ENCODE results near the gene MYO1D. TPM values are rescaled to one million over a fixed set of nuclear protein-coding genes. Genes with fewer than 3 reads are reported as not detected.

Gene MYO1D
- total RNA-seq, 2 donors from 2014 or later = 14.7 to 22.6 TPM

GRCh38 chr17:32481193-32481592 lies 395.7 kb downstream of the MYO1D start:
- ATAC-seq (replicated peaks in 1 of 2) (no peak), DNase-seq (no peak)
- Mint-ChIP-seq H3K27me3 (ENCODE audit: low read depth) (no peaks in the 10 kb centered on the region), H3K27ac (peak overlapping the region; percentile 89), H3K4me1 (ENCODE audit: low read depth) (peaks cover 16% of the 10 kb centered on the region), H3K36me3 (ENCODE audit: insufficient read depth in 2 of 2) (peaks cover 7 to 17% of the 10 kb centered on the region in 2 donors), H3K4me3 (no peak overlapping the region), H3K9me3 (no peaks in the 10 kb centered on the region)

GRCh38 chr17:32479074-32479617 lies 397.8 kb downstream of the MYO1D start:
- no peak overlapping the region for H3K27ac Mint-ChIP-seq

GRCh38 chr17:32477220-32477619 lies 399.7 kb downstream of the MYO1D start:
- peak overlapping the region; percentile 69 for H3K27ac Mint-ChIP-seq
- no peak overlapping the region for H3K4me3 Mint-ChIP-seq

More at GRCh38 chr17:32479074-32479617, 397.8 kb downstream of the MYO1D start:
- H3K27me3 Mint-ChIP-seq (ENCODE audit: low read depth) = no peaks in the 10 kb centered on the region
- DNase-seq = no peak
- peaks cover 8% of the 10 kb centered on the region for H3K4me1 Mint-ChIP-seq (ENCODE audit: low read depth)
- no peak for ATAC-seq (replicated peaks in 1 of 2)
- H3K36me3 Mint-ChIP-seq (ENCODE audit: insufficient read depth in 2 of 2) = peaks cover 10 to 28% of the 10 kb centered on the region in 2 donors
- no peaks in the 10 kb centered on the region for H3K9me3 Mint-ChIP-seq
- no peak overlapping the region for H3K4me3 Mint-ChIP-seq

DNA sequence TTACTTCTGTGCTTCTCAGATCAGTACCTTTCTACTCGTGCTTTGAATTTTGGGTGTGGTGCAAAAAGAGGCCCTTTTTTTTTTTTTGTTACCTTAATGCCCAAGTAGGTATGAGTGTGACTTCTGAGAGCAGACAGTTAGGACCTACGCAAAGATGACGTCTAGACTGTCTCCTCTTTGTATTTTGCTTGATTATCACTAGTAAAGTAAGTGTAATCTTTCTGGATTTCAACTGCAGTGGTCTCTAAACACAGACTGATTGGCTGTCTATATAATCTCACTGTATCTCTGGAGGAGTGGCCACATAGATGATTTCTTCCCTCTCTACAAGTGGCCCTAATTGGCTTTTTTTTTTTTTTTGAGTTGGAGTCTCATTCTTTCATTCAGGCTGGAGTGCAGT lies 401.7 kb downstream of the MYO1D start:
- Mint-ChIP-seq H3K27me3 (ENCODE audit: low read depth) (no peaks in the 10 kb centered on the region), H3K36me3 (ENCODE audit: insufficient read depth in 2 of 2) (peaks cover 10 to 30% of the 10 kb centered on the region in 2 donors), H3K9me3 (no peaks in the 10 kb centered on the region), H3K4me3 (no peak overlapping the region), H3K27ac (no peak overlapping the region), H3K4me1 (ENCODE audit: low read depth) (no peaks in the 10 kb centered on the region)
- ATAC-seq (replicated peaks in 1 of 2) = no peak
- no peak for DNase-seq

More at GRCh38 chr17:32477220-32477619, 399.7 kb downstream of the MYO1D start:
- Mint-ChIP-seq H3K36me3 (ENCODE audit: insufficient read depth in 2 of 2) (peaks cover 11 to 32% of the 10 kb centered on the region in 2 donors), H3K27me3 (ENCODE audit: low read depth) (no peaks in the 10 kb centered on the region), H3K9me3 (no peaks in the 10 kb centered on the region), H3K4me1 (ENCODE audit: low read depth) (no peaks in the 10 kb centered on the region)
- ATAC-seq (replicated peaks in 1 of 2) (no peak), DNase-seq (no peak)

DNA sequence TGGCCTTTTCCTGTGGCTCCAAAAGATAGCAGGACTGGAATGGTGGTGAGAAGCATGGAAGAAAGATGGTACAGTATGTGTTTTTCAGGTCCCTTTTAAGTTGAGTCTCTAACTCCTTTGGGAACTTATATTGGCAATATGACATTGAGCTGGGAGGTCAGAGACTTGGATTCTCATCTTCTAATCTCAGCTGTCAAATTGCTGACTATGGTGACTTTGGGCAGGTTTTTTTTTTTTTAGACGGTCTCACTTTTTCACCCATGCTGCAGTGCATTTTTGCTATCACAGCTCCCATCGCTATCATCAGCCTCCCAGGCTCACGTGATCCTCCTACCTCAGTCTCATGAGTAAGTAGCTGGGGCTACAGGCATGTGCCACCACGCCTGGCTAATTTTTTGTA lies 405.3 kb downstream of the MYO1D start:
- ATAC-seq (replicated peaks in 1 of 2) = no peak
- peaks cover 18 to 45% of the 10 kb centered on the region in 2 donors for H3K36me3 Mint-ChIP-seq (ENCODE audit: insufficient read depth in 2 of 2)

GRCh38 chr17:32470405-32471167 lies 406.3 kb downstream of the MYO1D start:
- H3K27ac Mint-ChIP-seq = peak overlapping the region; percentile 44

More for the DNA sequence above, 405.3 kb downstream of the MYO1D start:
- H3K27ac Mint-ChIP-seq = peak overlapping the region; percentile 24
- no peaks in the 10 kb centered on the region for H3K27me3 Mint-ChIP-seq (ENCODE audit: low read depth)
- H3K9me3 Mint-ChIP-seq = no peaks in the 10 kb centered on the region
- no peak overlapping the region for H3K4me3 Mint-ChIP-seq
- DNase-seq = no peak
- H3K4me1 Mint-ChIP-seq (ENCODE audit: low read depth) = no peaks in the 10 kb centered on the region

DNA sequence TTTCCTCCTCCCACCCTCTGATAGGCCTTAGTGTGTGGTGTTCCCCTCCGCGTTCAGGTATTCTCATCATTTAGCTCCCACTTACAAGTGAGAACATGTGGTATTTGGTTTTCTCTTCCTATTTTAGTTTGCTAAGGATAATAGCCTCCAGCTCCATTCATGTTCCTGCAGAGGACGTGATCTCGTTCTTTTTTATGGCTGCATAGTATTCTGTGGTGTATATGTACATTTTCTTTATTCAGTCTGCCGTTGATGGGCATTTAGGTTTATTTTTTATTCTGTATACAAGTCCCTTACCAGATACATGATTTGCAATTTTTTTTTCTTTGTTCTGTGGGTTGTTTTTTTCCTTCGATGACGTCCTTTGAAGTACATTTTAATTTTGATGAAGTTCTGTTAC lies 409.0 kb downstream of the MYO1D start:
- Mint-ChIP-seq H3K36me3 (ENCODE audit: insufficient read depth in 2 of 2) (peaks cover 15 to 45% of the 10 kb centered on the region in 2 donors), H3K4me3 (no peak overlapping the region), H3K9me3 (no peaks in the 10 kb centered on the region), H3K27me3 (ENCODE audit: low read depth) (no peaks in the 10 kb centered on the region), H3K4me1 (ENCODE audit: low read depth) (no peaks in the 10 kb centered on the region), H3K27ac (peak overlapping the region; percentile 75)
- no peak for ATAC-seq (replicated peaks in 1 of 2)
- no peak for DNase-seq

More at GRCh38 chr17:32470405-32471167, 406.3 kb downstream of the MYO1D start:
- Mint-ChIP-seq H3K4me3 (no peak overlapping the region), H3K36me3 (ENCODE audit: insufficient read depth in 2 of 2) (peaks cover 16 to 48% of the 10 kb centered on the region in 2 donors), H3K27me3 (ENCODE audit: low read depth) (no peaks in the 10 kb centered on the region), H3K9me3 (no peaks in the 10 kb centered on the region), H3K4me1 (ENCODE audit: low read depth) (no peaks in the 10 kb centered on the region)
- no peak for ATAC-seq (replicated peaks in 1 of 2)
- DNase-seq = no peak

- no peaks in the 10 kb centered on the region for H3K9me3 Mint-ChIP-seq
- no peak for DNase-seq
- H3K4me1 Mint-ChIP-seq (ENCODE audit: low read depth) = peaks cover 28% of the 10 kb centered on the region
- ATAC-seq (replicated peaks in 1 of 2) = no peak
- no peak overlapping the region for H3K4me3 Mint-ChIP-seq
- peaks cover 15 to 51% of the 10 kb centered on the region in 2 donors for H3K36me3 Mint-ChIP-seq (ENCODE audit: insufficient read depth in 2 of 2)
- no peak overlapping the region for H3K27ac Mint-ChIP-seq
- H3K27me3 Mint-ChIP-seq (ENCODE audit: low read depth) = no peaks in the 10 kb centered on the region
These were observed 412.6 kb downstream of the MYO1D start for GRCh38 chr17:32464374-32464773.

DNA sequence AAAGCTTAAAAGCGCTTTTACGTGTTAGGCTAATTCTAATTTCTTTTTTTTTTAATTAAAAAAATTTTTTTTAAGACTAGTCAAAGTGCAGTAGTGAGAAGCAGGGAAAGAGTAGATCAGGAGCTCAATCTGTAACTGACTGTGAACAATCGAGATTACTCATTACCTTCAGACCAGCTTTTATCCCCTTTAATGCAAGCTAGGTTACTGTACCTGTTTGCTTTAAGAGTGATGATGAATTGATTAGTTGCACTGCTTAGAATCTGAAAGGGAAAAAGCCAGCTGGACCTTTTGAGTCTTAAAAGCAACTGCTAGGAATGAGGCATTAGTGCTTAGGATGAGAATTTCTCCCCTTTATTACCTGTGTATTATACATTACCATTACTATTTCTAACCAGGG lies 413.6 kb downstream of the MYO1D start:
- Mint-ChIP-seq H3K4me1 (ENCODE audit: low read depth) (peaks cover 38% of the 10 kb centered on the region), H3K4me3 (no peak overlapping the region), H3K27ac (no peak overlapping the region), H3K9me3 (no peaks in the 10 kb centered on the region), H3K27me3 (ENCODE audit: low read depth) (no peaks in the 10 kb centered on the region), H3K36me3 (ENCODE audit: insufficient read depth in 2 of 2) (peaks cover 20 to 50% of the 10 kb centered on the region in 2 donors)
- DNase-seq = no peak
- no peak for ATAC-seq (replicated peaks in 1 of 2)

GRCh38 chr17:32461853-32462617 lies 414.9 kb downstream of the MYO1D start:
- DNase-seq = peak; percentile 74 to 77
- Mint-ChIP-seq H3K27me3 (ENCODE audit: low read depth) (no peaks in the 10 kb centered on the region), H3K4me3 (peak overlapping the region in 1 of 2 donors; percentile 15), H3K27ac (peak overlapping the region; percentile 54), H3K9me3 (no peaks in the 10 kb centered on the region), H3K4me1 (ENCODE audit: low read depth) (peaks cover 51% of the 10 kb centered on the region), H3K36me3 (ENCODE audit: insufficient read depth in 2 of 2) (peaks cover 17 to 48% of the 10 kb centered on the region in 2 donors)
- ATAC-seq (replicated peaks in 1 of 2) = peak; percentile 70 to 71

GRCh38 chr17:32461498-32461852 lies 415.4 kb downstream of the MYO1D start:
- peak overlapping the region in 1 of 2 donors; percentile 15 for H3K4me3 Mint-ChIP-seq
- H3K27ac Mint-ChIP-seq = peak overlapping the region; percentile 54
- no peak for DNase-seq
- no peaks in the 10 kb centered on the region for H3K27me3 Mint-ChIP-seq (ENCODE audit: low read depth)
- no peaks in the 10 kb centered on the region for H3K9me3 Mint-ChIP-seq
- peaks cover 15 to 45% of the 10 kb centered on the region in 2 donors for H3K36me3 Mint-ChIP-seq (ENCODE audit: insufficient read depth in 2 of 2)
- peak; percentile 14 to 35 for ATAC-seq (replicated peaks in 1 of 2)
- H3K4me1 Mint-ChIP-seq (ENCODE audit: low read depth) = peaks cover 53% of the 10 kb centered on the region

GRCh38 chr17:32460054-32460453 lies 416.9 kb downstream of the MYO1D start:
- ATAC-seq (replicated peaks in 1 of 2) = no peak
- H3K36me3 Mint-ChIP-seq (ENCODE audit: insufficient read depth in 2 of 2) = peaks cover 18 to 44% of the 10 kb centered on the region in 2 donors
- no peak for DNase-seq
- no peaks in the 10 kb centered on the region for H3K9me3 Mint-ChIP-seq
- no peaks in the 10 kb centered on the region for H3K27me3 Mint-ChIP-seq (ENCODE audit: low read depth)
- H3K4me1 Mint-ChIP-seq (ENCODE audit: low read depth) = peaks cover 57% of the 10 kb centered on the region
- H3K4me3 Mint-ChIP-seq = no peak overlapping the region
- peak overlapping the region; percentile 35 for H3K27ac Mint-ChIP-seq

DNA sequence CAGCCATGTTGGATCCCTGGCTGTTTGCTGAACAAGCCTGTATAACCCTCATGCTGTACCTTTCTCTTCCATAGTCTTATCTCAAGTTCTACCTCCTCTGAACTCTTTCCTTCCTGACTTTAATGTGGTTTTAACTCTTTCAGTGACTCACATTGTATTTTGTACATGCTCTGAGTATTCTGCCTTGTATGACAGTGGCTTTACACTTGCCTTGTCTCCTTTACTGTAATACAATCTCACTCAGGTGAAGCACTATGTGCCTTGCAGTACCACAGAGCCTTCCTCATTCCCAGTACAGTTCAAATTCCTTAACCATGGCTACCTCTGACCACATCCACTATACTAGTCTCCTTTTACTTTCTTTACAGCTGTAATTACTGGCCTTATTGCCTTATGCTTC lies 418.6 kb downstream of the MYO1D start:
- Mint-ChIP-seq H3K36me3 (ENCODE audit: insufficient read depth in 2 of 2) (peaks cover 16 to 47% of the 10 kb centered on the region in 2 donors), H3K27me3 (ENCODE audit: low read depth) (no peaks in the 10 kb centered on the region), H3K4me1 (ENCODE audit: low read depth) (peaks cover 63% of the 10 kb centered on the region), H3K9me3 (no peaks in the 10 kb centered on the region), H3K27ac (peak overlapping the region; percentile 6), H3K4me3 (peak overlapping the region in 1 of 2 donors; percentile 40)
- ATAC-seq (replicated peaks in 1 of 2) (peak; percentile 87), DNase-seq (no peak)

All from activated T-cell treated with anti-CD3 and anti-CD28 coated beads, Interleukin-2, amount 50 U/mL, for 72 hours (primary cell).